Measurements from ENCODE around the gene FFAR3. TPM values are rescaled to one million over a fixed set of nuclear protein-coding genes. Genes with fewer than 3 reads are reported as not detected.

FFAR3 gene
- total and polyA plus RNA-seq, 2 of the 8 experiments (the other 6 are each of a cell fraction or from before 2014, with no cell fraction given), result not detected

DNA sequence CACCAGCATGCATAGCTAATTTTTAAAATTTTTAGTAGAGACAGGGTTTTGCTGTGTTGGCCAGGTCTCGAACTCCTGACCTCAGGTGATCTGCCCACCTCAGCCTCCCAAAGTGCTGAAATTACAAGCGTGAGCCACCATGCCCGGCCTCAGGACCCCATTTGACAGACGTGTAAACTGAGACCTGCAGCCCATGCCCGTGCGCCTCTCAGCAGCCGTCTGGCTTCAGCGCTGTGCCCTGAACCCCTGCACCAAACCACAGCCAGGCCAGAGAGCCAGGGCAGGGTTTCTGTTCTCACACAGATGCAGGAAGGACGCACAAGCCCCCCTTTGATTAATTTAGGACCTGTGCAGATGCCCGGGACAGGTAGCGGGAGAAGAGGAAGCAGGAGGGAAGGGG is 17.8 kb upstream of the FFAR3 start:
- Histone ChIP-seq H3K27ac (ENCODE audit: low read depth, low read length) (no peak overlapping the region), H3K23ac (ENCODE audit: insufficient read length) (no peak overlapping the region), H2BK5ac (ENCODE audit: low read depth, low read length) (no peak overlapping the region), H3K4me2 (ENCODE audit: insufficient read depth in 1 of 2, low read depth in 2 of 2, low read length in 2 of 2) (no peak overlapping the region), H4K5ac (ENCODE audit: insufficient read length, low read depth, low read length) (no peak overlapping the region), H3K79me2 (ENCODE audit: control insufficient read depth in 1 of 2, insufficient read depth in 2 of 2, low read length in 2 of 2) (no peaks in the 10 kb centered on the region), H2BK15ac (ENCODE audit: low read length) (no peak overlapping the region), H3K27me3 (replicated peaks in 1 of 4; ENCODE audit: control insufficient read depth in 3 of 4, extremely low read depth in 1 of 4, insufficient read depth in 3 of 4, low read length in 3 of 4) (no peaks in the 10 kb centered on the region), H3K4me1 (replicated peaks in 1 of 4; ENCODE audit: control insufficient read depth in 3 of 4, insufficient read depth in 4 of 4, low read length in 3 of 4) (no peaks in the 10 kb centered on the region), H3K79me1 (ENCODE audit: low read depth, low read length) (no peaks in the 10 kb centered on the region), H2BK12ac (ENCODE audit: low read depth, low read length) (no peak overlapping the region), H3K14ac (ENCODE audit: insufficient read length) (no peak overlapping the region), H4K20me1 (replicated peaks in 1 of 2; ENCODE audit: control insufficient read depth in 1 of 2, insufficient read depth in 2 of 2, low read length in 2 of 2) (no peaks in the 10 kb centered on the region), H4K91ac (replicated peaks; ENCODE audit: insufficient read length, low read length) (no peak overlapping the region), H3K4me3 (ENCODE audit: extremely low read depth in 1 of 4, insufficient read depth in 2 of 4, low read depth in 3 of 4, low read length in 4 of 4) (no peak overlapping the region), H2BK20ac (ENCODE audit: low read length) (no peak overlapping the region), H3K56ac (replicated peaks; ENCODE audit: insufficient read length, low read depth, low read length) (no peak overlapping the region), H2AK5ac (ENCODE audit: low read depth, low read length) (no peak overlapping the region), H3K9me3 (ENCODE audit: insufficient read depth in 2 of 2, low read depth in 1 of 2, low read length in 1 of 2) (no peaks in the 10 kb centered on the region), H3K18ac (ENCODE audit: extremely low read depth, low read length) (no peak overlapping the region), H2BK120ac (replicated peaks; ENCODE audit: low read depth, low read length) (no peak overlapping the region), H3K36me3 (ENCODE audit: control insufficient read depth in 2 of 4, insufficient read depth in 4 of 4, low read length in 3 of 4) (no peaks in the 10 kb centered on the region), H3K23me2 (ENCODE audit: low read depth, low read length) (no peaks in the 10 kb centered on the region), H3K4ac (replicated peaks; ENCODE audit: insufficient read length, low read depth, low read length) (no peak overlapping the region), H4K8ac (ENCODE audit: extremely low read depth, insufficient read depth, low read length) (no peak overlapping the region), H2AFZ (ENCODE audit: low read length) (no peak overlapping the region), H3K9ac (replicated peaks in 1 of 4; ENCODE audit: extremely low read depth in 1 of 4, low read depth in 3 of 4, low read length in 3 of 4) (no peak overlapping the region)
- WGBS, 2 experiments (ENCODE audit: extremely low coverage in 1 of 2, insufficient coverage in 1 of 2, insufficient read length in 1 of 2, insufficient replicate concordance in 2 of 2, low coverage in 1 of 2, low lambda C conversion rate in 2 of 2, missing lambda C conversion rate in 1 of 2), result 84% methylated on average over 11 of the region's 11 CpGs; no CpG with 5 or more reads in 1 of the 2 experiments
- no peak for TF ChIP-seq RNF2 (IDR thresholded peaks at IDR 0.05; ENCODE audit: borderline replicate concordance, low read depth, low read length, missing control alignments, poor library complexity, severe bottlenecking)
- no peak for TF ChIP-seq SP4 (IDR thresholded peaks at IDR 0.05; ENCODE audit: low read length)
- TF ChIP-seq PHF8 (conservative IDR thresholded peaks at IDR 0.05; ENCODE audit: low read depth, low read length), result no peak
- no peak for TF ChIP-seq SAP30 (IDR thresholded peaks at IDR 0.05; ENCODE audit: insufficient read depth, insufficient replicate concordance, low read length)
- CTCF ChIA-PET (ENCODE audit: partially characterized antibody), result interaction anchor here (0.9 to 2.5 kb wide), 4 partner anchors 10 to 18 kb away, joined by 3 to 9 read pairs (median 7); partner anchors contain the start of genes CD22 and FFAR3
- POLR2A ChIA-PET (ENCODE audit: partially characterized antibody), result no interaction called here
- FAIRE-seq, result no peak
- DNase-seq (ENCODE audit: low read depth in 1 of 2, low spot score in 2 of 2), result no peak

Data from H1 (cell line).